Fibroblast of lung (primary cell): ENCODE results near the gene STK10. TPM values are rescaled to one million over a fixed set of nuclear protein-coding genes. Genes with fewer than 3 reads are reported as not detected.

Source experiments
- DNase-seq, 2 donors: peaks; one replicate each; pipeline versions ENCODE4 v3.0.0 to v3.0.0-alpha.2; 2010; ENCODE audit warnings: low read depth in 2 of 2
- H2AFZ ChIP-seq: 2 replicates; pipeline ENCODE4 v1.5.1; 2012; ENCODE audit warnings: low read length, control low read depth, inconsistent platforms
- H3K27ac ChIP-seq: 2 replicates; pipeline ENCODE4 v1.5.1; 2011; ENCODE audit warnings: low read length, control low read depth; ENCODE audit not compliant: insufficient read depth
- H3K27me3 ChIP-seq: 2 replicates; pipeline ENCODE4 v1.5.1; 2011; ENCODE audit warnings: mild to moderate bottlenecking, low read length; ENCODE audit not compliant: control insufficient read depth, insufficient read depth
- H3K36me3 ChIP-seq: 2 replicates; pipeline ENCODE4 v1.5.1; 2011; ENCODE audit warnings: low read length; ENCODE audit not compliant: control insufficient read depth, insufficient read depth
- H3K4me1 ChIP-seq: 2 replicates; pipeline ENCODE4 v1.5.1; 2011; ENCODE audit warnings: low read length; ENCODE audit not compliant: control insufficient read depth, insufficient read depth; ENCODE audit errors: extremely low read depth
- H3K4me2 ChIP-seq: 2 replicates; pipeline ENCODE4 v1.5.1; 2011; ENCODE audit warnings: low read length, control low read depth; ENCODE audit not compliant: insufficient read depth; ENCODE audit errors: extremely low read depth
- H3K4me3 ChIP-seq, 4 experiments: fragments of 200-600 bp in 1 of 4; sonication (generic) in 1 of 4; replicated peaks in 1 of 4; 2 replicates each; pipeline ENCODE4 v1.5.1; 2011 to 2016; ENCODE audit warnings: low read length in 4 of 4, low read depth in 3 of 4, mild to moderate bottlenecking in 3 of 4, control low read depth in 2 of 4, inconsistent platforms in 1 of 4, mixed read lengths in 1 of 4; ENCODE audit not compliant: insufficient read depth in 1 of 4; ENCODE audit errors: control extremely low read depth in 1 of 4
- H3K79me2 ChIP-seq: 2 replicates; pipeline ENCODE4 v1.5.1; 2012; ENCODE audit warnings: mild to moderate bottlenecking, low read length, inconsistent platforms; ENCODE audit not compliant: control insufficient read depth, insufficient read depth
- H3K9ac ChIP-seq: 2 replicates; pipeline ENCODE4 v1.5.1; 2011; ENCODE audit warnings: mild to moderate bottlenecking, low read length, control low read depth; ENCODE audit not compliant: insufficient read depth
- H3K9me3 ChIP-seq: 2 replicates; pipeline ENCODE4 v1.5.1; 2012; ENCODE audit warnings: low read depth, low read length; ENCODE audit not compliant: control insufficient read depth, insufficient read depth
- H4K20me1 ChIP-seq: 2 replicates; pipeline ENCODE4 v1.5.1; 2011; ENCODE audit warnings: low read length; ENCODE audit not compliant: control insufficient read depth, insufficient read depth; ENCODE audit errors: extremely low read depth
- CTCF ChIP-seq, 2 donors: IDR thresholded peaks in 1 of 2; conservative IDR thresholded peaks in 1 of 2; 1 replicate in 1 of 2; 2 replicates in 1 of 2; pipeline ENCODE4 v1.5.1; 2011 to 2012; ENCODE audit warnings: low read length in 2 of 2, control low read depth in 1 of 2, inconsistent platforms in 1 of 2, low read depth in 1 of 2, mild to moderate bottlenecking in 1 of 2
- EZH2 ChIP-seq: IDR thresholded peaks from 2 replicates; pipeline ENCODE4 v1.5.1; 2012; ENCODE audit warnings: low read length, control low read depth, mild to moderate bottlenecking; ENCODE audit errors: missing control alignments
- polyA plus RNA-seq, 2 donors: library from polyadenylated mRNA; depleted of rRNA in 1 of 2; stranded (reverse) in 1 of 2; unstranded in 1 of 2; fragments of >200 nt; gene quantifications; 2 replicates each; pipeline ENCODE4 v1.2.1, GENCODE V29; 2011 to 2012; ENCODE audit warnings: missing spikeins in 1 of 2
- total RNA-seq: library from RNA; depleted of rRNA; stranded (reverse); fragments of >200 nt; gene quantifications from 2 replicates; pipeline ENCODE4 v1.2.1, GENCODE V29; 2014

The STK10 gene
- total and polyA plus RNA-seq, 2 donors (not counting 1 experiment from before 2014, with no cell fraction given) = 8.9 to 16.0 TPM

GRCh38 chr5:172085738-172086137, 102.3 kb downstream of the STK10 start:
- no peaks in the 10 kb centered on the region for H3K9me3 ChIP-seq
- no peaks in the 10 kb centered on the region for H3K4me1 ChIP-seq
- no peak overlapping the region for H2AFZ ChIP-seq
- H3K4me3 ChIP-seq = no peak overlapping the region
- peaks cover 2% of the 10 kb centered on the region for H3K36me3 ChIP-seq
- H3K27ac ChIP-seq = no peak overlapping the region
- TF ChIP-seq CTCF (conservative IDR thresholded peaks at IDR 0.05 in 1 of 2, IDR thresholded peaks at IDR 0.05 in 1 of 2; ENCODE audit: low read depth in 1 of 2, low read length in 2 of 2) = no peak
- TF ChIP-seq EZH2 = no peak
- no peak for DNase-seq
- H3K79me2 ChIP-seq = no peaks in the 10 kb centered on the region
- no peak overlapping the region for H3K4me2 ChIP-seq
- no peak overlapping the region for H3K9ac ChIP-seq
- no peaks in the 10 kb centered on the region for H3K27me3 ChIP-seq
- no peaks in the 10 kb centered on the region for H4K20me1 ChIP-seq

- Histone ChIP-seq H4K20me1 (no peaks in the 10 kb centered on the region), H2AFZ (no peak overlapping the region), H3K4me2 (no peak overlapping the region), H3K9me3 (no peaks in the 10 kb centered on the region), H3K36me3 (peaks cover 4% of the 10 kb centered on the region), H3K79me2 (no peaks in the 10 kb centered on the region), H3K27ac (no peak overlapping the region), H3K4me3 (no peak overlapping the region), H3K4me1 (peaks cover 2% of the 10 kb centered on the region), H3K27me3 (no peaks in the 10 kb centered on the region), H3K9ac (no peak overlapping the region)
- no peak for DNase-seq
- TF ChIP-seq EZH2 = no peak
- TF ChIP-seq CTCF (conservative IDR thresholded peaks at IDR 0.05 in 1 of 2, IDR thresholded peaks at IDR 0.05 in 1 of 2; ENCODE audit: low read depth in 1 of 2, low read length in 2 of 2) = no peak
These were observed 105.8 kb downstream of the STK10 start for GRCh38 chr5:172082180-172082579.

- H3K27me3 ChIP-seq = no peaks in the 10 kb centered on the region
- H3K9me3 ChIP-seq = no peaks in the 10 kb centered on the region
- peaks cover 2% of the 10 kb centered on the region for H3K4me1 ChIP-seq
- TF ChIP-seq EZH2 (no peak), CTCF (conservative IDR thresholded peaks at IDR 0.05 in 1 of 2, IDR thresholded peaks at IDR 0.05 in 1 of 2; ENCODE audit: low read depth in 1 of 2, low read length in 2 of 2) (no peak)
- H3K4me2 ChIP-seq = no peak overlapping the region
- H2AFZ ChIP-seq = no peak overlapping the region
- H3K79me2 ChIP-seq = no peaks in the 10 kb centered on the region
- no peak overlapping the region for H3K4me3 ChIP-seq
- no peak for DNase-seq
- H4K20me1 ChIP-seq = no peaks in the 10 kb centered on the region
- H3K9ac ChIP-seq = no peak overlapping the region
- H3K36me3 ChIP-seq = peaks cover 4% of the 10 kb centered on the region
- H3K27ac ChIP-seq = no peak overlapping the region
These were observed 108.1 kb downstream of the STK10 start for GRCh38 chr5:172079876-172080275.
